HG03521 (cell line): ENCODE results near the gene AMHR2.

Experiments
- ATAC-seq: cut with Tn5 transposase; IDR thresholded peaks from one replicate; pipeline ENCODE4 v1.9.1; 2021; ENCODE audit warnings: mild to moderate bottlenecking, moderate library complexity; ENCODE audit not compliant: unreplicated experiment

AMHR2 gene

GRCh38 chr12:53452159-53453077 lies 28.8 kb downstream of the AMHR2 start:
- peak; percentile 28 for ATAC-seq

GRCh38 chr12:53453953-53454640 lies 30.4 kb downstream of the AMHR2 start:
- ATAC-seq, result no peak

GRCh38 chr12:53454707-53455106 lies 31.1 kb downstream of the AMHR2 start:
- ATAC-seq, result no peak

GRCh38 chr12:53456654-53457366 lies 33.2 kb downstream of the AMHR2 start:
- ATAC-seq, result no peak

GRCh38 chr12:53459097-53459496 lies 35.4 kb downstream of the AMHR2 start:
- ATAC-seq, result no peak

- ATAC-seq, result no peak
Measured at GRCh38 chr12:53461059-53461458, 37.4 kb downstream of the AMHR2 start.

- no peak for ATAC-seq
Measured at GRCh38 chr12:53461591-53461990, 37.9 kb downstream of the AMHR2 start.

- ATAC-seq, result no peak
Measured at GRCh38 chr12:53462935-53463334, 39.3 kb downstream of the AMHR2 start.

GRCh38 chr12:53463802-53464560 lies 40.3 kb downstream of the AMHR2 start:
- ATAC-seq, result no peak

GRCh38 chr12:53464685-53465418 lies 41.2 kb downstream of the AMHR2 start:
- no peak for ATAC-seq

- ATAC-seq, result no peak
Measured at GRCh38 chr12:53465679-53466078, 42.0 kb downstream of the AMHR2 start.

- no peak for ATAC-seq
Measured at GRCh38 chr12:53466640-53467039, 43.0 kb downstream of the AMHR2 start.

- ATAC-seq, result no peak
Measured at GRCh38 chr12:53467082-53467481, 43.4 kb downstream of the AMHR2 start.

- no peak for ATAC-seq
Measured at GRCh38 chr12:53467880-53468279, 44.2 kb downstream of the AMHR2 start.

- ATAC-seq, result no peak
Measured at GRCh38 chr12:53468282-53468681, 44.6 kb downstream of the AMHR2 start.

GRCh38 chr12:53472056-53472582 lies 48.5 kb downstream of the AMHR2 start:
- no peak for ATAC-seq

- no peak for ATAC-seq
Measured at GRCh38 chr12:53474077-53474476, 50.4 kb downstream of the AMHR2 start.

- no peak for ATAC-seq
Measured at GRCh38 chr12:53474819-53475218, 51.2 kb downstream of the AMHR2 start.

GRCh38 chr12:53476769-53477209 lies 53.1 kb downstream of the AMHR2 start:
- ATAC-seq, result no peak

GRCh38 chr12:53478865-53479264 lies 55.2 kb downstream of the AMHR2 start:
- ATAC-seq, result no peak
